Endothelial cell (in vitro differentiated cells): Measurements from ENCODE around the gene PACS2. TPM values are rescaled to one million over a fixed set of nuclear protein-coding genes. Genes with fewer than 3 reads are reported as not detected.

Experiments
- DNase-seq: peaks from one replicate; pipeline ENCODE4 v3.0.0; 2021; ENCODE audit warnings: low spot score
- H3K27ac Mint-ChIP-seq: one replicate; pipeline ENCODE4 v1.8.0; 2021; ENCODE audit warnings: mixed read lengths, inconsistent platforms; ENCODE audit not compliant: unreplicated experiment
- H3K27me3 Mint-ChIP-seq: one replicate; pipeline ENCODE4 v1.8.0; 2021; ENCODE audit warnings: mild to moderate bottlenecking, moderate library complexity, mixed read lengths, inconsistent platforms; ENCODE audit not compliant: unreplicated experiment
- H3K36me3 Mint-ChIP-seq: one replicate; pipeline ENCODE4 v1.8.0; 2021; ENCODE audit warnings: mild to moderate bottlenecking, low read depth, mixed read lengths, inconsistent platforms; ENCODE audit not compliant: unreplicated experiment
- H3K4me1 Mint-ChIP-seq: one replicate; pipeline ENCODE4 v1.8.0; 2021; ENCODE audit warnings: mild to moderate bottlenecking, mixed read lengths, inconsistent platforms; ENCODE audit not compliant: unreplicated experiment
- H3K4me3 Mint-ChIP-seq: one replicate; pipeline ENCODE4 v1.8.0; 2021; ENCODE audit warnings: mild to moderate bottlenecking, mixed read lengths, inconsistent platforms; ENCODE audit not compliant: unreplicated experiment
- H3K9me3 Mint-ChIP-seq: one replicate; pipeline ENCODE4 v1.8.0; 2021; ENCODE audit warnings: mixed read lengths, inconsistent platforms; ENCODE audit not compliant: unreplicated experiment
- CTCF ChIP-seq: fragments of 200-600 bp; sonication (generic); IDR thresholded peaks from one replicate; pipeline ENCODE4 v1.5.0; 2021; ENCODE audit warnings: antibody characterized with exemption; ENCODE audit not compliant: unreplicated experiment
- total RNA-seq: library from RNA; stranded (reverse); fragmentation: NEBNext Ultra II Directional; extraction: Animal tissue kit (Norgen Biotek cat#: 25700); gene quantifications from one replicate; pipeline ENCODE4 v1.2.1, GENCODE V29; 2021; ENCODE audit not compliant: unreplicated experiment

PACS2 gene
- total RNA-seq, 1 donor from 2014 or later = 113 TPM

GRCh38 chr14:105305345-105305744, 9.2 kb upstream of the PACS2 start:
- no peak for TF ChIP-seq CTCF
- peaks cover 11% of the 10 kb centered on the region for H3K36me3 Mint-ChIP-seq
- DNase-seq = no peak
- H3K9me3 Mint-ChIP-seq = no peaks in the 10 kb centered on the region
- H3K4me3 Mint-ChIP-seq = no peak overlapping the region
- no peak overlapping the region for H3K27ac Mint-ChIP-seq
- peaks cover 13% of the 10 kb centered on the region for H3K27me3 Mint-ChIP-seq
- peaks cover 8% of the 10 kb centered on the region for H3K4me1 Mint-ChIP-seq

- Mint-ChIP-seq H3K36me3 (peaks cover 11% of the 10 kb centered on the region), H3K27me3 (peaks cover 15% of the 10 kb centered on the region), H3K9me3 (no peaks in the 10 kb centered on the region), H3K4me1 (peaks cover 8% of the 10 kb centered on the region), H3K27ac (no peak overlapping the region), H3K4me3 (no peak overlapping the region)
- DNase-seq = no peak
- no peak for TF ChIP-seq CTCF
These were observed 8.8 kb upstream of the PACS2 start for GRCh38 chr14:105305791-105306190.

GRCh38 chr14:105307052-105307727, 7.4 kb upstream of the PACS2 start:
- TF ChIP-seq CTCF = no peak
- no peak overlapping the region for H3K4me3 Mint-ChIP-seq
- peaks cover 14% of the 10 kb centered on the region for H3K27me3 Mint-ChIP-seq
- H3K36me3 Mint-ChIP-seq = peaks cover 11% of the 10 kb centered on the region
- no peaks in the 10 kb centered on the region for H3K9me3 Mint-ChIP-seq
- no peak for DNase-seq
- no peak overlapping the region for H3K27ac Mint-ChIP-seq
- peaks cover 8% of the 10 kb centered on the region for H3K4me1 Mint-ChIP-seq

GRCh38 chr14:105309371-105309770, 5.2 kb upstream of the PACS2 start:
- Mint-ChIP-seq H3K36me3 (peaks cover 6% of the 10 kb centered on the region), H3K4me1 (peaks cover 11% of the 10 kb centered on the region), H3K27ac (no peak overlapping the region), H3K9me3 (no peaks in the 10 kb centered on the region), H3K27me3 (peaks cover 14% of the 10 kb centered on the region), H3K4me3 (no peak overlapping the region)
- DNase-seq = no peak
- no peak for TF ChIP-seq CTCF

- no peaks in the 10 kb centered on the region for H3K9me3 Mint-ChIP-seq
- peaks cover 6% of the 10 kb centered on the region for H3K36me3 Mint-ChIP-seq
- H3K27me3 Mint-ChIP-seq = peaks cover 19% of the 10 kb centered on the region
- H3K4me3 Mint-ChIP-seq = no peak overlapping the region
- peaks cover 14% of the 10 kb centered on the region for H3K4me1 Mint-ChIP-seq
- TF ChIP-seq CTCF = no peak
- H3K27ac Mint-ChIP-seq = no peak overlapping the region
- no peak for DNase-seq
These were observed 2.7 kb upstream of the PACS2 start for GRCh38 chr14:105311838-105312237.
